ENCODE data around the gene TBK1.

DNA sequence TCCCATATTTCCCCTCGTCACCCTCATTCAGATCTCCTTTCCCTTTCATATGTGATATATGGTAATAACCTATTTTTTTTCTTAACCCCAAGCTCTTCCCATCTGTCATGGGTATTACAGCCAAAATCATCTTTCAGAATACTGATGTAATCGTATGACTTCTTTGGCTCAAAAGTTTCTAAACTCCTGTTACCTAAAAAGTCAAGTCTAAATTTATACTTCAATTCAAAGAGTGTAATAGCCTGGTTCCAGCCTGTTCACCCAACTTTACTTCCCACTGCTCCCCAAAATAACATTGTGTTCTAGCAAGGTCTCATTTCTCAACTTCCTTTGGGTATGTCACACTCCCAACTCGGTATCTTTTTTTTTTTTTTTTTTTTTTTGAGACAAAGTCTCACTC is 48.5 kb downstream of the TBK1 start:
- TF ChIP-seq SMC3 (conservative IDR thresholded peaks at IDR 0.05; ENCODE audit: poor library complexity) (no peak), POLR2AphosphoS5 (IDR thresholded peaks at IDR 0.05) (no peak), EP300 (conservative IDR thresholded peaks at IDR 0.05; ENCODE audit: poor library complexity, severe bottlenecking) (no peak), TAF1 (IDR thresholded peaks at IDR 0.05; ENCODE audit: low read depth) (no peak)
- TF ChIP-seq, protein P1, sequence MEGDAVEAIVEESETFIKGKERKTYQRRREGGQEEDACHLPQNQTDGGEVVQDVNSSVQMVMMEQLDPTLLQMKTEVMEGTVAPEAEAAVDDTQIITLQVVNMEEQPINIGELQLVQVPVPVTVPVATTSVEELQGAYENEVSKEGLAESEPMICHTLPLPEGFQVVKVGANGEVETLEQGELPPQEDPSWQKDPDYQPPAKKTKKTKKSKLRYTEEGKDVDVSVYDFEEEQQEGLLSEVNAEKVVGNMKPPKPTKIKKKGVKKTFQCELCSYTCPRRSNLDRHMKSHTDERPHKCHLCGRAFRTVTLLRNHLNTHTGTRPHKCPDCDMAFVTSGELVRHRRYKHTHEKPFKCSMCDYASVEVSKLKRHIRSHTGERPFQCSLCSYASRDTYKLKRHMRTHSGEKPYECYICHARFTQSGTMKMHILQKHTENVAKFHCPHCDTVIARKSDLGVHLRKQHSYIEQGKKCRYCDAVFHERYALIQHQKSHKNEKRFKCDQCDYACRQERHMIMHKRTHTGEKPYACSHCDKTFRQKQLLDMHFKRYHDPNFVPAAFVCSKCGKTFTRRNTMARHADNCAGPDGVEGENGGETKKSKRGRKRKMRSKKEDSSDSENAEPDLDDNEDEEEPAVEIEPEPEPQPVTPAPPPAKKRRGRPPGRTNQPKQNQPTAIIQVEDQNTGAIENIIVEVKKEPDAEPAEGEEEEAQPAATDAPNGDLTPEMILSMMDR (IDR thresholded peaks at IDR 0.05; ENCODE audit: poor library complexity, severe bottlenecking): no peak
